Esophagus squamous epithelium (tissue), 5 donors: ENCODE measurements around the gene AHI1. TPM values are rescaled to one million over a fixed set of nuclear protein-coding genes. Genes with fewer than 3 reads are reported as not detected.

Experiments used
- DNase-seq: peaks from one replicate; lab custom pipeline; 2025; lab: John Stamatoyannopoulos, UW
- H3K27ac ChIP-seq, 4 donors: fragments of 200-600 bp; sonication (generic); one replicate each; pipeline ENCODE4 v1.5.1; 2016 to 2019; ENCODE audit warnings: mild to moderate bottlenecking in 1 of 4
- H3K27me3 ChIP-seq, 4 donors: fragments of 200-600 bp; sonication (generic); 1 replicate in 3 of 4; 2 replicates in 1 of 4; pipeline versions ENCODE4 v1.5.1 to v1.6.0; 2017 to 2021; ENCODE audit warnings: antibody characterized with exemption in 1 of 4
- H3K36me3 ChIP-seq, 3 donors: fragments of 200-600 bp; sonication (generic); one replicate each; pipeline ENCODE4 v1.5.1; 2016 to 2019
- H3K4me1 ChIP-seq, 3 donors: fragments of 200-600 bp; sonication (generic); one replicate each; pipeline ENCODE4 v1.5.1; 2017 to 2019
- H3K4me3 ChIP-seq, 4 donors: fragments of 200-600 bp; sonication (generic); 1 replicate in 3 of 4; 2 replicates in 1 of 4; pipeline ENCODE4 v1.5.1; 2016 to 2019; ENCODE audit warnings: mild to moderate bottlenecking in 2 of 4, moderate library complexity in 1 of 4
- H3K9me3 ChIP-seq, 3 donors: fragments of 200-600 bp; sonication (generic); one replicate each; pipeline ENCODE4 v1.5.1; 2016 to 2019
- POLR2A ChIP-seq, 4 donors: fragments of 450-650 bp; IDR thresholded peaks; one replicate each; pipeline ENCODE4 v1.6.1; 2017; ENCODE audit warnings: antibody characterized with exemption in 4 of 4, mild to moderate bottlenecking in 4 of 4, moderate library complexity in 3 of 4
- WGBS, 2 donors: methylation state at CpG; one replicate each; pipeline ENCODE4 v1.1.5; 2018; 5-methylcytosine and 5-hydroxymethylcytosine counted together
- intact Hi-C: fragments of 100-400 bp; cut with DNase I; formaldehyde crosslinking; loops from one replicate; pipeline ENCODE4 v1.15.0; 2022
- total RNA-seq, 4 donors: library from RNA; depleted of rRNA; stranded (reverse); fragments of >200 nt; gene quantifications; one replicate each; pipeline ENCODE4 v1.1.0, GENCODE V29; 2016
- TF ChIP-seq, protein P1 (sequence below), 6 experiments: fragments of 450-650 bp in 4 of 6; fragments of 200-600 bp in 2 of 6; sonication (generic) in 2 of 6; IDR thresholded peaks; one replicate each; pipeline ENCODE4 v1.5.1; 2016 to 2019; ENCODE audit warnings: antibody characterized with exemption in 6 of 6, mild to moderate bottlenecking in 4 of 6, moderate library complexity in 4 of 6
- donor health status: DM: yes; HTN: yes; CAD: no.

Gene AHI1
- total RNA-seq, 4 donors from 2014 or later: 4.5 to 24.2 (median 7.6) TPM

DNA sequence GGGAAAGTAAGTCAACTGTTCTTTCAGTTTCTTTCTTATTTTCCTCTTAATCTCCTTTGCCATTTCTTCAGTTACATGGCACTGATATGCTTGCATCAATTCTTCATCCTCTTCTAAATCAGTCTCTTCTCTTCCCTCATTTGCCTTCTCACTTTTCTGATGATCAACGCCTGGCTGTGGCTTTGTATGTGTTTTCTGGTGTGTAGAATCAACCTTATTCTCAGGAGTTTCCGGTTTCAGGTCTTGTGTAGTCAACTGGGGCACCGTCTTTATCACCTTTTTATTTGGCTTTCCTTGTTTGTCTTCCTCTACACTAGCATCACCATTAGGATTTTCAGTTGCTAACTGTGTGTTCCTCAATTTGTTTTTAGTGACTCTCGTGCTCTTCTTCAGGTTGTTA, 31.6 kb downstream of the AHI1 start:
- DNase-seq: no peak
- H3K4me3 ChIP-seq: no peak overlapping the region
- TF ChIP-seq, protein P1, sequence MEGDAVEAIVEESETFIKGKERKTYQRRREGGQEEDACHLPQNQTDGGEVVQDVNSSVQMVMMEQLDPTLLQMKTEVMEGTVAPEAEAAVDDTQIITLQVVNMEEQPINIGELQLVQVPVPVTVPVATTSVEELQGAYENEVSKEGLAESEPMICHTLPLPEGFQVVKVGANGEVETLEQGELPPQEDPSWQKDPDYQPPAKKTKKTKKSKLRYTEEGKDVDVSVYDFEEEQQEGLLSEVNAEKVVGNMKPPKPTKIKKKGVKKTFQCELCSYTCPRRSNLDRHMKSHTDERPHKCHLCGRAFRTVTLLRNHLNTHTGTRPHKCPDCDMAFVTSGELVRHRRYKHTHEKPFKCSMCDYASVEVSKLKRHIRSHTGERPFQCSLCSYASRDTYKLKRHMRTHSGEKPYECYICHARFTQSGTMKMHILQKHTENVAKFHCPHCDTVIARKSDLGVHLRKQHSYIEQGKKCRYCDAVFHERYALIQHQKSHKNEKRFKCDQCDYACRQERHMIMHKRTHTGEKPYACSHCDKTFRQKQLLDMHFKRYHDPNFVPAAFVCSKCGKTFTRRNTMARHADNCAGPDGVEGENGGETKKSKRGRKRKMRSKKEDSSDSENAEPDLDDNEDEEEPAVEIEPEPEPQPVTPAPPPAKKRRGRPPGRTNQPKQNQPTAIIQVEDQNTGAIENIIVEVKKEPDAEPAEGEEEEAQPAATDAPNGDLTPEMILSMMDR (IDR thresholded peaks at IDR 0.05): no peak
- TF ChIP-seq POLR2A (IDR thresholded peaks at IDR 0.05): no peak
- H3K4me1 ChIP-seq: no peaks in the 10 kb centered on the region
- H3K9me3 ChIP-seq: no peaks in the 10 kb centered on the region
- 74 to 81% methylated on average over 4 of the region's 4 CpGs for WGBS, 2 donors
- intact Hi-C loops: no loop called here
- no peaks in the 10 kb centered on the region for H3K27me3 ChIP-seq
- H3K36me3 ChIP-seq: peaks cover 0 to 41% (median 0%) of the 10 kb centered on the region in 3 donors
- H3K27ac ChIP-seq: no peak overlapping the region

DNA sequence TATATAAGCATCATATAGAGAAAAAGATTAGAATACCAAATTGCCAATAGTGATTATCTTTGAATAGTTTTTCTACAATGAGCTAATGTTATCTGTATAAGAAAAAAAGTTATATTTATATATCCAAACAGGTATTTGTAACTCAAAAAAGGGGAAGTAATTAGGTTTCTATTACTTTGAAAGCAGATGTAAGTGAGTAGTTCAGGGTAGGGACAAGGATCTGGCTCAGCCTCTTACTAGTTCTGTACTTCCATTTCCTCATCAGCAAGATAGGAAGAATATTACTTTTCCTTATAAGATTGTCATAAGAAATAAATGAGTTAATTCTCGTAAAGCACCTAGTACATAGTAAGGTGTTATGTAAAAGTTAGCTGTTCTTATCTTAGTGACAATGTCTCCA, 32.2 kb downstream of the AHI1 start:
- DNase-seq: no peak
- TF ChIP-seq, protein P1 (IDR thresholded peaks at IDR 0.05): no peak
- TF ChIP-seq POLR2A (IDR thresholded peaks at IDR 0.05): no peak
- H3K4me1 ChIP-seq: no peaks in the 10 kb centered on the region
- intact Hi-C loops: no loop called here
- no peak overlapping the region for H3K27ac ChIP-seq
- no peaks in the 10 kb centered on the region for H3K27me3 ChIP-seq
- no peaks in the 10 kb centered on the region for H3K9me3 ChIP-seq
- H3K4me3 ChIP-seq: no peak overlapping the region
- 90 to 96% methylated on average over 1 of the region's 1 CpG for WGBS, 2 donors
- peaks cover 0 to 41% (median 0%) of the 10 kb centered on the region in 3 donors for H3K36me3 ChIP-seq

DNA sequence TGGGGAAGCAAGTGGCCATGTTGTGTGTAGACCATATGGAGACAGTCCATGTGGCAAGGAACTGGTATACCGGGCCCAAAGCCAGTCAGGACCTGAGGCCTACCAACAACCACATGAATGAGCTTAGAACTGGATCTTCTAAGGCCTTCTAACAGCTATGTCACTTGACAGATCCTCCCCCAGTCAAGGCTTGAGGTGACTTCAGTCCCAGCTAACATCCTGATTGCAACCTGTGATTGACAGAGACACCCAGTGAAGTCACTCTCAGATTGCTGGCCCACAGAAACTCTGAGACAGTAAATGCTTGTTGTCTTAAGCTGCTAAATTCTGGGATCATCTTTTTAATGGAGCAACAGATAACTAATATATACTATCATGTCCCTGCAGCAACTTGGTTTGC, 32.9 kb downstream of the AHI1 start:
- H3K4me1 ChIP-seq: no peaks in the 10 kb centered on the region
- TF ChIP-seq POLR2A (IDR thresholded peaks at IDR 0.05): no peak
- TF ChIP-seq, protein P1 (IDR thresholded peaks at IDR 0.05): no peak
- no peaks in the 10 kb centered on the region for H3K9me3 ChIP-seq
- peaks cover 0 to 44% (median 0%) of the 10 kb centered on the region in 3 donors for H3K36me3 ChIP-seq
- intact Hi-C loops: no loop called here
- no peaks in the 10 kb centered on the region for H3K27me3 ChIP-seq
- H3K27ac ChIP-seq: no peak overlapping the region
- 100% methylated on average over 1 of the region's 1 CpG; no CpG with 5 or more reads in 1 of the 2 donors for WGBS, 2 donors
- no peak overlapping the region for H3K4me3 ChIP-seq
- DNase-seq: no peak

DNA sequence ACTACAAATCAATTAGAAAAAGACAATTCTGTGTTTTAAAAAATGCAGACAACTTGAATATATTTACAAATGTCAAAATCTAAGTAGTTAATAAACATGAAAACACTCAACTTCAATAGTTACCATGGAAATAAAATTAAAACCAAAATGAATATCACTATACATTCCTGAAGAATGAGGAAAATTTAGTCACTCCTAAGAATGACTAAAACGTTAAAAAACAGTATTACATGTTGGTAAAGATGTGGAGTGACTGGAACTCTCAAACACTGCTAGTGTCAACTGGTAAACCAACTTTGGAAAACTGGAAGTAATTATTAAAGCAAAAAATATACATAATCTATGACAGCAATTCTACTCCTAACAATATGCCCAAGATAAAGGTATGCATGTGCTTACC, 36.3 kb downstream of the AHI1 start:
- Histone ChIP-seq H3K9me3 (no peaks in the 10 kb centered on the region), H3K27me3 (no peaks in the 10 kb centered on the region), H3K27ac (no peak overlapping the region), H3K36me3 (peaks cover 0 to 51% (median 0%) of the 10 kb centered on the region in 3 donors), H3K4me3 (no peak overlapping the region), H3K4me1 (no peaks in the 10 kb centered on the region)
- TF ChIP-seq, protein P1 (IDR thresholded peaks at IDR 0.05): no peak
- TF ChIP-seq POLR2A (IDR thresholded peaks at IDR 0.05): no peak
- intact Hi-C loops: no loop called here
- no peak for DNase-seq
- 57 to 61% methylated on average over 1 of the region's 1 CpG for WGBS, 2 donors

DNA sequence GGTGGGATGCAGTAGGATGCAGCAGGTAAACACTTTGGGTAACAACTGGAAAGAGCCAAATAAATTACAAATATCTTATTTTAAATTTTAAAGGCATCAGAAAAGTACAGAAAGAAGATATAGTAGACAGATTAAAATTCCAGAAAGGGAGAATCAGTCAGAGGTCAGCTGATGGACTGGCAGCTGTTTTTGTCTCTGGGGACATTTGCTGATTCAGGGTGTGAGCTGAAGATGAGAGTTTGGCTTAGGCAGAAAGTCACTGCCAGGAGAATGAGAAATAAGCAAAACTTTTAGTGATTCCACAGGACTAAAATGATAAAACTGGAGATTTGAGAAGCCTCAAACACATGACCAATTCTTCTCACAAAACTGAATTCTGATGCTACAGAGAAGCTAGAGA, 39.5 kb downstream of the AHI1 start:
- Histone ChIP-seq H3K36me3 (peaks cover 0 to 25% (median 0%) of the 10 kb centered on the region in 3 donors), H3K4me1 (no peaks in the 10 kb centered on the region), H3K4me3 (no peak overlapping the region), H3K9me3 (no peaks in the 10 kb centered on the region), H3K27ac (no peak overlapping the region), H3K27me3 (no peaks in the 10 kb centered on the region)
- no peak for DNase-seq
- intact Hi-C loops: no loop called here
- no peak for TF ChIP-seq POLR2A (IDR thresholded peaks at IDR 0.05)
- TF ChIP-seq, protein P1 (IDR thresholded peaks at IDR 0.05): no peak
